DOHH2 (cell line): ENCODE measurements around the gene SNX11.

Source experiments
- EZH2phosphoT487 ChIP-seq: fragments of 200-600 bp; sonication (generic); IDR thresholded peaks from 2 replicates; pipeline ENCODE4 v1.6.1; 2017; ENCODE audit warnings: borderline replicate concordance, mild to moderate bottlenecking, antibody characterized with exemption, low read length, moderate library complexity, mixed read lengths
- TF ChIP-seq, protein P1 (sequence below): fragments of 200-600 bp; sonication (generic); IDR thresholded peaks from one replicate; pipeline ENCODE4 v1.5.1; 2014; ENCODE audit warnings: antibody characterized with exemption, mild to moderate bottlenecking, low read depth, low read length; ENCODE audit not compliant: poor library complexity, severe bottlenecking

DNA sequence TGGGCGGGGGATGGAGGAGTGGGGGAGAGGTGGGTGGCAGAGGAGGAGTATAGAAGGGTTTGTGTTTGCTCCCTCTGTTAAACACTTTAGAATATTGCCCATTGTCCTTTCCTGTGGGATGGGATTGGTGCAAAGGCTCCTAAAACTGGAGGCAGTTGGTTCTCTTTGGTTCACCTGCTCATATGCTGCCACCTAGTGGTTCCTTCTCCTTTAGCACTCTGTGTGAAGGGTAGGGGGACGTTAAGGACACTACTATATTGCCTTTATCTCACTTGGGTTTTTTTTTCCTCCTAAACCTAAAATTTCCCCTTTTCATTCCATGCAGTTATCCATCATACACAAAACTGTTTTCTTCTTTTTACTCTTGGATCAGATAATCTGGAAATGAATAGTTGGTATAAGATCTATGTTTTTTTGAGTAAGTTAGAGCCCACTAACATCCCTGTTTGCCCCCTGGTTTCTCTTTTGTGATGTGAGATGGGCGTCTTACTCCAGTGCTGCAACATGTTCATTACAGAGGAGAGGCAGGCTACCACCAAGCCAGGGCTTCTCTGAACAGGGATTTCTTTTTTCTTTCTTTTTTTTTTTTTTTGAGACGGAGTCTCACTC lies 23.8 kb downstream of the SNX11 start:
- TF ChIP-seq, protein P1, sequence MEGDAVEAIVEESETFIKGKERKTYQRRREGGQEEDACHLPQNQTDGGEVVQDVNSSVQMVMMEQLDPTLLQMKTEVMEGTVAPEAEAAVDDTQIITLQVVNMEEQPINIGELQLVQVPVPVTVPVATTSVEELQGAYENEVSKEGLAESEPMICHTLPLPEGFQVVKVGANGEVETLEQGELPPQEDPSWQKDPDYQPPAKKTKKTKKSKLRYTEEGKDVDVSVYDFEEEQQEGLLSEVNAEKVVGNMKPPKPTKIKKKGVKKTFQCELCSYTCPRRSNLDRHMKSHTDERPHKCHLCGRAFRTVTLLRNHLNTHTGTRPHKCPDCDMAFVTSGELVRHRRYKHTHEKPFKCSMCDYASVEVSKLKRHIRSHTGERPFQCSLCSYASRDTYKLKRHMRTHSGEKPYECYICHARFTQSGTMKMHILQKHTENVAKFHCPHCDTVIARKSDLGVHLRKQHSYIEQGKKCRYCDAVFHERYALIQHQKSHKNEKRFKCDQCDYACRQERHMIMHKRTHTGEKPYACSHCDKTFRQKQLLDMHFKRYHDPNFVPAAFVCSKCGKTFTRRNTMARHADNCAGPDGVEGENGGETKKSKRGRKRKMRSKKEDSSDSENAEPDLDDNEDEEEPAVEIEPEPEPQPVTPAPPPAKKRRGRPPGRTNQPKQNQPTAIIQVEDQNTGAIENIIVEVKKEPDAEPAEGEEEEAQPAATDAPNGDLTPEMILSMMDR = peak; percentile 76
- TF ChIP-seq EZH2phosphoT487 = no peak
